Activated naive CD8-positive, alpha-beta T cell treated with anti-CD3 and anti-CD28 coated beads for 36 hours (primary cell): Measurements from ENCODE around the gene MSN. TPM values are rescaled to one million over a fixed set of nuclear protein-coding genes. Genes with fewer than 3 reads are reported as not detected.
"Not testable (repeated sequence)": the region's sequence is repeated elsewhere in the genome, so short reads cannot be mapped to it uniquely, and the experiment has no call there.

Experiments used
- DNase-seq: peaks from one replicate; pipeline ENCODE4 v3.0.0; 2021
- H3K27ac Mint-ChIP-seq: one replicate; pipeline ENCODE4 v1.8.0; 2022; ENCODE audit warnings: mild to moderate bottlenecking, moderate library complexity, mixed read lengths
- H3K27me3 Mint-ChIP-seq: one replicate; pipeline ENCODE4 v1.8.0; 2022; ENCODE audit warnings: mild to moderate bottlenecking, mixed read lengths
- H3K36me3 Mint-ChIP-seq: one replicate; pipeline ENCODE4 v1.8.0; 2021; ENCODE audit warnings: mild to moderate bottlenecking, mixed read lengths
- H3K4me1 Mint-ChIP-seq: one replicate; pipeline ENCODE4 v1.8.0; 2021; ENCODE audit warnings: mixed read lengths
- H3K4me3 Mint-ChIP-seq: one replicate; pipeline ENCODE4 v1.8.0; 2022; ENCODE audit warnings: mild to moderate bottlenecking, moderate library complexity, mixed read lengths
- H3K9me3 Mint-ChIP-seq: one replicate; pipeline ENCODE4 v1.8.0; 2022; ENCODE audit warnings: mixed read lengths
- total RNA-seq, 2 experiments: library from RNA; stranded (reverse); gene quantifications; one replicate each; pipeline ENCODE4 v1.2.3, GENCODE V29; 2021

Gene MSN
- total RNA-seq = 100 to 1,000 TPM; 433 to 443 TPM

- peak within 1 kb of the TSS; percentile 93 for H3K4me3 Mint-ChIP-seq
- no peaks in the 10 kb centered on the region for H3K9me3 Mint-ChIP-seq
- DNase-seq = peak; percentile 81
- peak within 1 kb of the TSS; percentile 94 for H3K27ac Mint-ChIP-seq
- peaks cover 50% of the 10 kb centered on the region for H3K36me3 Mint-ChIP-seq
- H3K27me3 Mint-ChIP-seq = no peaks in the 10 kb centered on the region
- H3K4me1 Mint-ChIP-seq = peaks cover 25% of the 10 kb centered on the region
Observed at GRCh38 chrX:65667503-65668376, at the start of gene MSN. TSS of gene MSN (plus strand) at chrX:65667654. CDS start at chrX:65667842, 188 bp downstream.

- not testable (repeated sequence) for H3K9me3 Mint-ChIP-seq, DNase-seq, H3K36me3 Mint-ChIP-seq, H3K4me1 Mint-ChIP-seq, H3K27ac Mint-ChIP-seq, H3K4me3 Mint-ChIP-seq, H3K27me3 Mint-ChIP-seq
Observed at GRCh38 chrX:65620096-65620705, 47.3 kb upstream of the MSN start.

- peaks cover 2% of the 10 kb centered on the region for H3K9me3 Mint-ChIP-seq
- H3K27me3 Mint-ChIP-seq = no peaks in the 10 kb centered on the region
Observed at GRCh38 chrX:65630771-65631170, 36.7 kb upstream of the MSN start.

GRCh38 chrX:65633826-65634225 is 33.6 kb upstream of the MSN start:
- Mint-ChIP-seq H3K27ac (no peak overlapping the region), H3K9me3 (no peaks in the 10 kb centered on the region), H3K36me3 (peaks cover 3% of the 10 kb centered on the region), H3K4me1 (no peaks in the 10 kb centered on the region), H3K27me3 (no peaks in the 10 kb centered on the region), H3K4me3 (no peak overlapping the region)
- no peak for DNase-seq

More at GRCh38 chrX:65630771-65631170, 36.7 kb upstream of the MSN start:
- Mint-ChIP-seq H3K4me3 (no peak overlapping the region), H3K4me1 (no peaks in the 10 kb centered on the region), H3K36me3 (peaks cover 5% of the 10 kb centered on the region), H3K27ac (no peak overlapping the region)
- no peak for DNase-seq

- Mint-ChIP-seq H3K9me3 (no peaks in the 10 kb centered on the region), H3K4me1 (no peaks in the 10 kb centered on the region), H3K27ac (no peak overlapping the region), H3K27me3 (no peaks in the 10 kb centered on the region), H3K36me3 (no peaks in the 10 kb centered on the region), H3K4me3 (no peak overlapping the region)
- no peak for DNase-seq
Observed at GRCh38 chrX:65634732-65635131, 32.7 kb upstream of the MSN start.

GRCh38 chrX:65635378-65635777 is 32.1 kb upstream of the MSN start:
- H3K4me1 Mint-ChIP-seq = no peaks in the 10 kb centered on the region
- H3K4me3 Mint-ChIP-seq = no peak overlapping the region
- no peaks in the 10 kb centered on the region for H3K9me3 Mint-ChIP-seq
- no peak overlapping the region for H3K27ac Mint-ChIP-seq
- no peaks in the 10 kb centered on the region for H3K27me3 Mint-ChIP-seq
- H3K36me3 Mint-ChIP-seq = no peaks in the 10 kb centered on the region
- DNase-seq = no peak

- Mint-ChIP-seq H3K4me1 (no peaks in the 10 kb centered on the region), H3K27ac (no peak overlapping the region), H3K27me3 (no peaks in the 10 kb centered on the region), H3K36me3 (no peaks in the 10 kb centered on the region), H3K4me3 (no peak overlapping the region), H3K9me3 (no peaks in the 10 kb centered on the region)
- DNase-seq = no peak
Observed at GRCh38 chrX:65635822-65636221, 31.6 kb upstream of the MSN start.

GRCh38 chrX:65636261-65636660 is 31.2 kb upstream of the MSN start:
- not testable (repeated sequence) for H3K4me1 Mint-ChIP-seq, H3K27ac Mint-ChIP-seq, H3K27me3 Mint-ChIP-seq, H3K4me3 Mint-ChIP-seq, DNase-seq, H3K36me3 Mint-ChIP-seq, H3K9me3 Mint-ChIP-seq

GRCh38 chrX:65637335-65637734 is 30.1 kb upstream of the MSN start:
- H3K27ac Mint-ChIP-seq = no peak overlapping the region
- no peak overlapping the region for H3K4me3 Mint-ChIP-seq
- DNase-seq = no peak
- no peaks in the 10 kb centered on the region for H3K9me3 Mint-ChIP-seq
- no peaks in the 10 kb centered on the region for H3K36me3 Mint-ChIP-seq
- no peaks in the 10 kb centered on the region for H3K27me3 Mint-ChIP-seq
- H3K4me1 Mint-ChIP-seq = no peaks in the 10 kb centered on the region

- H3K27me3 Mint-ChIP-seq = no peaks in the 10 kb centered on the region
- no peak overlapping the region for H3K4me3 Mint-ChIP-seq
- H3K36me3 Mint-ChIP-seq = no peaks in the 10 kb centered on the region
- peaks cover 23% of the 10 kb centered on the region for H3K4me1 Mint-ChIP-seq
- no peaks in the 10 kb centered on the region for H3K9me3 Mint-ChIP-seq
- H3K27ac Mint-ChIP-seq = no peak overlapping the region
- no peak for DNase-seq
Observed at GRCh38 chrX:65642914-65643491, 24.5 kb upstream of the MSN start.

- Mint-ChIP-seq H3K27me3 (no peaks in the 10 kb centered on the region), H3K4me1 (peaks cover 23% of the 10 kb centered on the region), H3K9me3 (no peaks in the 10 kb centered on the region), H3K4me3 (no peak overlapping the region), H3K36me3 (no peaks in the 10 kb centered on the region), H3K27ac (no peak overlapping the region)
- no peak for DNase-seq
Observed at GRCh38 chrX:65643531-65644052, 23.9 kb upstream of the MSN start.

- H3K27me3 Mint-ChIP-seq = no peaks in the 10 kb centered on the region
- H3K36me3 Mint-ChIP-seq = no peaks in the 10 kb centered on the region
Observed at GRCh38 chrX:65644621-65645289, 22.7 kb upstream of the MSN start.

GRCh38 chrX:65647801-65648200 is 19.7 kb upstream of the MSN start:
- Mint-ChIP-seq H3K36me3 (no peaks in the 10 kb centered on the region), H3K4me3 (no peak overlapping the region), H3K27me3 (no peaks in the 10 kb centered on the region), H3K4me1 (peaks cover 23% of the 10 kb centered on the region), H3K9me3 (no peaks in the 10 kb centered on the region), H3K27ac (no peak overlapping the region)
- no peak for DNase-seq

More at GRCh38 chrX:65644621-65645289, 22.7 kb upstream of the MSN start:
- no peak overlapping the region for H3K27ac Mint-ChIP-seq
- H3K4me1 Mint-ChIP-seq = peaks cover 23% of the 10 kb centered on the region
- no peaks in the 10 kb centered on the region for H3K9me3 Mint-ChIP-seq
- DNase-seq = no peak
- no peak overlapping the region for H3K4me3 Mint-ChIP-seq

GRCh38 chrX:65652098-65652497 is 15.4 kb upstream of the MSN start:
- DNase-seq = no peak
- Mint-ChIP-seq H3K27ac (no peak overlapping the region), H3K4me3 (no peak overlapping the region), H3K9me3 (no peaks in the 10 kb centered on the region), H3K4me1 (peaks cover 18% of the 10 kb centered on the region), H3K36me3 (no peaks in the 10 kb centered on the region), H3K27me3 (no peaks in the 10 kb centered on the region)

- not testable (repeated sequence) for H3K36me3 Mint-ChIP-seq, H3K27me3 Mint-ChIP-seq, H3K9me3 Mint-ChIP-seq, DNase-seq
- Mint-ChIP-seq H3K4me3 (peak overlapping the region; percentile 80), H3K4me1 (peaks cover 32% of the 10 kb centered on the region), H3K27ac (peak overlapping the region; percentile 99)
Observed at GRCh38 chrX:65657009-65657441, 10.4 kb upstream of the MSN start.
